Keratinocyte (primary cell): Measurements from ENCODE around the gene GTF2B. TPM values are rescaled to one million over a fixed set of nuclear protein-coding genes. Genes with fewer than 3 reads are reported as not detected.

Experiments used
- DNase-seq: peaks from one replicate; pipeline ENCODE4 v3.0.0-alpha.2; 2011; ENCODE audit warnings: low read depth, missing footprints, low spot score
- FAIRE-seq: peaks from 2 replicates; lab custom pipeline; 2011; peaks lifted over from hg19 to GRCh38; lab: Jason Lieb, UNC
- H2AFZ ChIP-seq: 2 replicates; pipeline ENCODE4 v1.6.0; 2012; ENCODE audit warnings: low read length, control low read depth, inconsistent platforms; ENCODE audit not compliant: control insufficient read depth
- H3K27ac ChIP-seq: 2 replicates; pipeline ENCODE4 v1.5.1; 2011; ENCODE audit warnings: low read length; ENCODE audit not compliant: control insufficient read depth, insufficient read depth
- H3K27me3 ChIP-seq: 3 replicates; pipeline ENCODE4 v1.6.0; 2011; ENCODE audit warnings: low read length; ENCODE audit not compliant: control insufficient read depth, insufficient read depth; ENCODE audit errors: extremely low read depth
- H3K36me3 ChIP-seq, 2 experiments: 2 replicates in 1 of 2; 3 replicates in 1 of 2; pipeline ENCODE4 v1.5.1; 2011; ENCODE audit warnings: low read length in 2 of 2, mild to moderate bottlenecking in 1 of 2; ENCODE audit not compliant: control insufficient read depth in 2 of 2, insufficient read depth in 2 of 2; ENCODE audit errors: extremely low read depth in 1 of 2
- H3K4me1 ChIP-seq: 3 replicates; pipeline ENCODE4 v1.5.1; 2011; ENCODE audit warnings: low read length; ENCODE audit not compliant: control insufficient read depth, insufficient read depth; ENCODE audit errors: extremely low read depth
- H3K4me2 ChIP-seq: 3 replicates; pipeline ENCODE4 v1.6.0; 2011; ENCODE audit warnings: low read depth, low read length; ENCODE audit not compliant: control insufficient read depth, insufficient read depth; ENCODE audit errors: extremely low read depth
- H3K4me3 ChIP-seq, 3 experiments: fragments of 200-600 bp in 1 of 3; sonication (generic) in 1 of 3; 2 replicates in 2 of 3; 3 replicates in 1 of 3; pipeline ENCODE4 v1.5.1; 2011 to 2016; ENCODE audit warnings: low read length in 3 of 3, mild to moderate bottlenecking in 3 of 3, control low read depth in 2 of 3, inconsistent platforms in 1 of 3, low read depth in 1 of 3, mixed read lengths in 1 of 3, mixed run types in 1 of 3, moderate library complexity in 1 of 3; ENCODE audit not compliant: control insufficient read depth in 2 of 3, insufficient read depth in 2 of 3; ENCODE audit errors: extremely low read depth in 1 of 3
- H3K79me2 ChIP-seq: 2 replicates; pipeline ENCODE4 v1.6.0; 2012; ENCODE audit warnings: low read length; ENCODE audit not compliant: control insufficient read depth, insufficient read depth
- H3K9ac ChIP-seq: 3 replicates; pipeline ENCODE4 v1.6.0; 2011; ENCODE audit warnings: low read length; ENCODE audit not compliant: control insufficient read depth, insufficient read depth; ENCODE audit errors: extremely low read depth
- H3K9me1 ChIP-seq: 3 replicates; pipeline ENCODE4 v1.6.0; 2011; ENCODE audit warnings: low read length; ENCODE audit not compliant: control insufficient read depth, insufficient read depth; ENCODE audit errors: extremely low read depth
- H3K9me3 ChIP-seq: 2 replicates; pipeline ENCODE4 v1.5.1; 2012; ENCODE audit warnings: low read depth, low read length; ENCODE audit not compliant: control insufficient read depth
- H4K20me1 ChIP-seq: 3 replicates; pipeline ENCODE4 v1.6.0; 2011; ENCODE audit warnings: low read length; ENCODE audit not compliant: control insufficient read depth, insufficient read depth; ENCODE audit errors: extremely low read depth
- EZH2 ChIP-seq: IDR thresholded peaks from one replicate; pipeline ENCODE4 v1.6.1; 2012; ENCODE audit warnings: inconsistent platforms, mild to moderate bottlenecking, low read length, moderate library complexity
- dilution Hi-C: fragments of 300-500 bp; cut with MboI; formaldehyde crosslinking; loops from one replicate; pipeline ENCODE4 v1.7.0; 2020; ENCODE audit warnings: low sequenced_read_pairs; ENCODE audit not compliant: extremely low pct_ligation_motif_present
- polyA plus RNA-seq, 5 experiments: library from polyadenylated mRNA; depleted of rRNA in 3 of 5; stranded (reverse) in 3 of 5; stranded (forward) in 1 of 5; unstranded in 1 of 5; fragments of >200 nt; gene quantifications; 1 replicate in 1 of 5; 2 replicates in 3 of 5; 3 replicates in 1 of 5; pipeline versions ENCODE4 v1.2.1 to v1.2.3, GENCODE V29; 2011 to 2012; ENCODE audit warnings: missing spikeins in 2 of 5, low read depth in 1 of 5, low replicate concordance in 1 of 5
- TF ChIP-seq, protein P1 (sequence below), 3 experiments: IDR thresholded peaks in 1 of 3; conservative IDR thresholded peaks in 1 of 3; optimal IDR thresholded peaks in 1 of 3; 2 replicates in 2 of 3; 3 replicates in 1 of 3; pipeline versions ENCODE3 to v1.5.1; 2011; ENCODE audit warnings: low read length in 3 of 3, mild to moderate bottlenecking in 3 of 3, moderate library complexity in 2 of 3, control low read depth in 1 of 3, inconsistent platforms in 1 of 3; ENCODE audit not compliant: insufficient read depth in 2 of 3; ENCODE audit errors: extremely low read depth in 1 of 3

The GTF2B gene
- polyA plus RNA-seq, 1 donor (not counting 4 experiments of a cell fraction or from before 2014, with no cell fraction given): 63.8 TPM

GRCh38 chr1:88922214-88922613, 30.8 kb upstream of the GTF2B start:
- FAIRE-seq (no peak), DNase-seq (no peak)
- TF ChIP-seq EZH2: no peak
- TF ChIP-seq, protein P1, sequence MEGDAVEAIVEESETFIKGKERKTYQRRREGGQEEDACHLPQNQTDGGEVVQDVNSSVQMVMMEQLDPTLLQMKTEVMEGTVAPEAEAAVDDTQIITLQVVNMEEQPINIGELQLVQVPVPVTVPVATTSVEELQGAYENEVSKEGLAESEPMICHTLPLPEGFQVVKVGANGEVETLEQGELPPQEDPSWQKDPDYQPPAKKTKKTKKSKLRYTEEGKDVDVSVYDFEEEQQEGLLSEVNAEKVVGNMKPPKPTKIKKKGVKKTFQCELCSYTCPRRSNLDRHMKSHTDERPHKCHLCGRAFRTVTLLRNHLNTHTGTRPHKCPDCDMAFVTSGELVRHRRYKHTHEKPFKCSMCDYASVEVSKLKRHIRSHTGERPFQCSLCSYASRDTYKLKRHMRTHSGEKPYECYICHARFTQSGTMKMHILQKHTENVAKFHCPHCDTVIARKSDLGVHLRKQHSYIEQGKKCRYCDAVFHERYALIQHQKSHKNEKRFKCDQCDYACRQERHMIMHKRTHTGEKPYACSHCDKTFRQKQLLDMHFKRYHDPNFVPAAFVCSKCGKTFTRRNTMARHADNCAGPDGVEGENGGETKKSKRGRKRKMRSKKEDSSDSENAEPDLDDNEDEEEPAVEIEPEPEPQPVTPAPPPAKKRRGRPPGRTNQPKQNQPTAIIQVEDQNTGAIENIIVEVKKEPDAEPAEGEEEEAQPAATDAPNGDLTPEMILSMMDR (optimal IDR thresholded peaks at IDR 0.05 in 1 of 3, IDR thresholded peaks at IDR 0.05 in 1 of 3, conservative IDR thresholded peaks at IDR 0.05 in 1 of 3; ENCODE audit: extremely low read depth in 1 of 3, insufficient read depth in 2 of 3, low read length in 3 of 3): peak in 1 of 3 experiments; percentile 14
- Histone ChIP-seq H3K27ac (no peak overlapping the region), H3K27me3 (no peaks in the 10 kb centered on the region), H3K4me3 (no peak overlapping the region), H3K9ac (no peak overlapping the region), H3K36me3 (peaks cover 5 to 7% of the 10 kb centered on the region in 2 experiments), H3K9me1 (no peaks in the 10 kb centered on the region), H3K79me2 (no peaks in the 10 kb centered on the region), H4K20me1 (no peaks in the 10 kb centered on the region), H2AFZ (no peak overlapping the region), H3K4me1 (no peaks in the 10 kb centered on the region), H3K9me3 (no peaks in the 10 kb centered on the region), H3K4me2 (no peak overlapping the region)
- dilution Hi-C loops: no loop called here

DNA sequence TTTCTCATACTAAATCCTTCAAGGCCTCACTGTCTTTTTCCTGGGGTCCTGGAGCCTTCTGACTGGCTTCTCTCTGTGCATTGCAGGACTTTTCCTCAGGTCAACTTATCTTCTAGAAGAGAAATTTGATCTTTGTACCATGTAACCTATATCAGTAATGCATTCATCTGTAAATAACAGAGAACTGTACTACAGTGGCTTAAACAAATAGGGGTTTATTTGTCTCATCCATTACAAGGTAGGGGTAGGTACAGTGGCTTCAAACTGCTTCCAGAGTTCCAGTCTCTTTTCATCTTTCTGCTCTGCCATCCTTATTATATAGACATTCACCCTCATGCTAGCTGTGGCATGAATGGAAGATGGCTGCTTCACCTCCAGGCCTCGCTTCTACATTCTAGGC, 29.5 kb upstream of the GTF2B start:
- Histone ChIP-seq H3K27me3 (no peaks in the 10 kb centered on the region), H3K4me1 (no peaks in the 10 kb centered on the region), H4K20me1 (no peaks in the 10 kb centered on the region), H2AFZ (no peak overlapping the region), H3K4me2 (no peak overlapping the region), H3K9me3 (no peaks in the 10 kb centered on the region), H3K79me2 (no peaks in the 10 kb centered on the region), H3K27ac (no peak overlapping the region), H3K9me1 (no peaks in the 10 kb centered on the region), H3K4me3 (no peak overlapping the region), H3K36me3 (peaks cover 5 to 7% of the 10 kb centered on the region in 2 experiments), H3K9ac (no peak overlapping the region)
- FAIRE-seq (no peak), DNase-seq (no peak)
- dilution Hi-C loops: no loop called here
- no peak for TF ChIP-seq EZH2
- TF ChIP-seq, protein P1 (optimal IDR thresholded peaks at IDR 0.05 in 1 of 3, IDR thresholded peaks at IDR 0.05 in 1 of 3, conservative IDR thresholded peaks at IDR 0.05 in 1 of 3; ENCODE audit: extremely low read depth in 1 of 3, insufficient read depth in 2 of 3, low read length in 3 of 3): no peak
